NCI-H1048 (cell line): ENCODE data around the gene OBSL1.

Experiments used
- DNase-seq: peaks from one replicate; lab custom pipeline; 2025; lab: John Stamatoyannopoulos, UW

OBSL1 gene

GRCh38 chr2:219549619-219550018 lies 21.7 kb downstream of the OBSL1 start:
- DNase-seq = no peak

DNA sequence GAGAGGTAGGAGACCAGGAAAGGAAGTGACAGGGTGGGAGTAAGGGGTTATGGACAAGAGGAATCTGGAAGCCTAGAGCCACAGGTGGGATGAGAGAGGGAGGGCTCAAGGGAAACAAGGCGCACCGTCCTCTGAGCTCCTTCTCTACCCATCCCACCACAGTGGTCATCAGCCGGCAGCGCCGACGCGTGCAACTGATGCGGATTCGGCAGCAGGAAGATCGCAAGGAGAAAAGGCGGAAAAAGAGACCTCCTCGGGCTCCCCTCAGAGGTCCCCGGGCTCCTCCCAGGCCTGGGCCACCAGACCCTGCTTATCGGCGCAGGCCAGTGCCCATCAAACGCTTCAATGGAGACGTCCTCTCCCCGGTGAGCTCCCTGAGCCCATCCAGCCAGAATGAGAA lies 22.3 kb downstream of the OBSL1 start:
- DNase-seq = no peak

DNA sequence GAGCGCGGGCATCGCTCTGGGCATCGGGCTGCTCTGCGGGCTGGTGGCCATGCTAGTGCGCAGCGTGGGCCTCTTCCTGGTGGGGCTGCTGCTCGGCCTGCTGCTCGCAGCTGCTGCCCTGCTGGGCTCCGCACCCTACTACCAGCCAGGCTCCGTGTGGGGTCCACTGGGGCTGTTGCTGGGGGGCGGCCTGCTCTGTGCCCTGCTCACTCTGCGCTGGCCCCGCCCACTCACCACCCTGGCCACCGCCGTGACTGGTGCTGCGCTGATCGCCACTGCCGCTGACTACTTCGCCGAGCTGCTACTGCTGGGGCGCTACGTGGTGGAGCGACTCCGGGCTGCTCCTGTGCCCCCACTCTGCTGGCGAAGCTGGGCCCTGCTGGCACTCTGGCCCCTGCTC lies 23.7 kb downstream of the OBSL1 start:
- no peak for DNase-seq

DNA sequence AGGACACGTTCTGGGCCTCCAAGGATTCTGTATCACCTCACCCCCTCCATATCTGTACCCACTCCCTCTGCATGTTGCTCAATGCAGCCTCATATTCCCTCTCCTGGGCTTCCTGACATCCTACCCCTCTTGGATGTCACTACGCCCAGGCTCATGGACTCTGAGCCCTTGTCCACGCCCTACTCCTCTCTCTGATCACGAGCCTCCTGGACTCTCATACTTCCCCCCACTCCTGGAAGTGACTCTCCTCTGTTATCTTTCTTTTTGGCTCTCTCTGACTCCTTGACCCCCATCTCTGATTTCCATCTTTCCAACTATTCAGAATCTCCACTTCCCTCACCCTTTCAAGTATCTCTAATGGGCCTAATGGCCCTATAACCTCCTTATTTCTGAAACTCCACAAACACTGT lies 25.4 kb downstream of the OBSL1 start:
- DNase-seq = no peak

- no peak for DNase-seq
Measured at GRCh38 chr2:219545295-219545942, 25.9 kb downstream of the OBSL1 start.

DNA sequence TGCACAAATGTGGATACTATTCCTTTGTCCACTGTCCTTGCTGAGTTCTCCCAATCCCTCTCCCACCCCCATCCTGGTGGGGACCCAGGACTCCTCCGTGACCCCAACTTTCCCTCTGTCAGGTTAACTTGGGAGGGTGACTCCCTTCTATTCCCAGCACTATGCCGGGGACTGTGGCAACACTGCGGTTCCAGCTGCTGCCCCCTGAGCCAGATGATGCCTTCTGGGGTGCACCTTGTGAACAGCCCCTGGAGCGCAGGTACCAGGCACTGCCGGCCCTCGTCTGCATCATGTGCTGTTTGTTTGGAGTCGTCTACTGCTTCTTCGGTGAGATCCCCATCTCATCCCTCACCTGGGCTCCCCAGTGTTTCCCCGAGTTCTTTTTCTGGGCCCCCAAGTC lies 26.8 kb downstream of the OBSL1 start:
- DNase-seq = no peak

DNA sequence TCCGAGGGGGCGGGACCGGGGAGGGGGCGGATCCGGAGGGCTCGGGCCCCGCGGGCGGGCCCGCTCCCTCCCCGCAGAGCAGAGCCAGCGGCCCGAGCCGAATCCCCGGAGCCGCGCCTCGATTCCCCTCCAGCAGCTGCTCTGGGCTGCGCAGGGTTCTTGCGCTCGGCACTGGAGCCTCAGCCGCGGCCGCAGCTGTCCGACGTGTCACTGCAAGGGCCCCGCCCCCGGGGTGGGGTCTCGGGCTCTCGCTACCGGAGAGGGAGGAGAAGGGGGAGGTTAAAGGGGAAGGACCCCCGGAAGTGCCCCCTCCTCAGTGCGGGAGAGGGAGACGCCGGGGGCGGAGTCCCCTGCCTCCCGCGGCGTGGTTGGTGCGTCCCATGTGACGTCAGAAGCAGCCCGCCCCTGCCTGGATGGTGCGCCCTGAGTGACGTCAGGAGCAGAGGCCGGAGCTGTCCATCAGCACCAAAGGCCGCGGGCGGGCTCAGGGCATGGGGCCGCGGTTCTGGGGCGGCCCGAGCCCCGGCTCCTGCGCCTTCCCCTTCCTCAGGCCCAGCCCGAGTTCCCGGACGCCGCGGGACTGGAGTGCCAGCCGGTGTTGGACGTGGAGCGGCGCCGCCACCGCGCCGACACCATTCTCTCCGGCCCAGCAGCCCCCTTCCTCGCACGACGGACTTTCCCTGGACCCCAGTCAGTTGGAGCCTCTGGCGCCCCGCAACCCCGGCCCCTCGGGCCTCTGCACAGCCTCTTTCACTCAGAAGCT lies 27.6 kb downstream of the OBSL1 start, which contains the start of the genes CHPF and TMEM198:
TSS of gene CHPF (minus strand) at position 214 of the 763 bp plus-strand sequence. CDS start 271 bp downstream, outside the sequence.
TSS of gene TMEM198 (plus strand) at position 433 of the 763 bp plus-strand sequence. CDS start 700 bp downstream, outside the sequence.
- DNase-seq = peak; percentile 93

DNA sequence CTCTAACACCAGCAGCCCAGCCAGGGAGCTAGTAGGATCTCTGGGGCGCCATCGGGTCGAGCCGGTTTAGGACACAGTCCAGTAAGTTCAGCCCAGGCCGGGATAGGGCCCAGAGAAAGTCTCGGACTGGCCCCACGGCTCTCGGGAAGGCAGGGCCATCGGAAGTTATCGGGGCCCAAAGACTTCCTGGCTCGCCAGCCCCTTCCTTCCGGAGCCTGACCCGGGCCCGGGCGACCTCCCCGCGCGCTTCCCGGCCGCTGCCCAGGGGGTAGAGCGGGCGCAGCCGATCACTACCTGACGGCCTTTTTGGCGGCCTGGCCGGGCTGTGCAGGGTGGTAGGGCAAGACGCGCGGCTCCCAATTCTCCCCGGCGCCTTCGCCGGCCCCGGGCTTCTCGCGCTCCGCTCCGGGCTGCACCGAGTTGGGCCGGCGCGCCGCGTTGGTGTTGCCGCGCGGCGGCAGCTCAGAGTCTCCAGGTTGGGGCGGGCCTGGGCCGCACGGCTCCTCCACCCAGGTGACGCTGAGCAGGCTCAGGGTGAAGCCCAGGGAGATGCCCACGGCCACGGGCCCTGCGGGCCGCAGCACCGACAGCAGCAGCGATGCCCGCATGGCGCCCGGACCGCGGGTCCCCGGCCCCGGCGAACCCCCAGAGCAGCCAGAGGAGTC lies 28.3 kb downstream of the OBSL1 start:
- DNase-seq = no peak

GRCh38 chr2:219541611-219542180 lies 29.6 kb downstream of the OBSL1 start:
- peak; percentile 62 for DNase-seq

DNA sequence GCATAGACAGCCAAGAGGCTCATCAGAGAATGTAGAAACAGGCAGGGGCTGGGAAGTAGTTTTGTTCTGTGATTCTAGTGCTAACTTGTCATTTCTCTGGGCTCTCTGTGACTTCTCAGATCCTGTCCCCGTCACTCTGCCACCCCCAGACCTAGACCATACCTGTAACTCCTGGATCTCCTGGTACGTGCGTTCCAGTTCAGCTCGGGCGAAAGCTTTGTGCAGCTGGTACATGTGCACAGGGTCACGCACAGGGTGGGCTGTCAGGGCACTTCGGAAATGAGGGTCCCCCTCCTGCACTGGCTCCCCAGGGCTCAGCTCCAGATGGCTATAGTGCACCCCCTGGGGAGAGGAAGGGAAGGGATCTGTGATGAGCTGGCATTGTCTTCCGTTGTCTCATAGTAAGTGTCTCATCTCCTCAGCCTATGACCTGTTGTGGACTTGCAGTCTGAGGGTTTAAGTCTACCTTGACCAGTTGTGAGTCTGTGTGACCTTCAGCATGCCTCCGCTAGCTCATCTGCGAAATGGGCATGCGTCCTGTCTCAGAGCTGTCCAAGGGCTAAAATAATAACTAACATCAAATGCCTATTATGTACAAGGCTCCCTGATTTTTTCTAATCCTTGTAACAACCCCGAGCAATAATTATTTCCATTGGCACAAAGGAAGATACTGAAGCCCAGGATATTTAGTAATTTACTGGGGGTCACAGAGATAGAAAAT lies 30.4 kb downstream of the OBSL1 start:
- no peak for DNase-seq

- DNase-seq = no peak
Measured at GRCh38 chr2:219539926-219540678, 31.2 kb downstream of the OBSL1 start.

GRCh38 chr2:219538956-219539788 lies 32.2 kb downstream of the OBSL1 start:
- DNase-seq = no peak

DNA sequence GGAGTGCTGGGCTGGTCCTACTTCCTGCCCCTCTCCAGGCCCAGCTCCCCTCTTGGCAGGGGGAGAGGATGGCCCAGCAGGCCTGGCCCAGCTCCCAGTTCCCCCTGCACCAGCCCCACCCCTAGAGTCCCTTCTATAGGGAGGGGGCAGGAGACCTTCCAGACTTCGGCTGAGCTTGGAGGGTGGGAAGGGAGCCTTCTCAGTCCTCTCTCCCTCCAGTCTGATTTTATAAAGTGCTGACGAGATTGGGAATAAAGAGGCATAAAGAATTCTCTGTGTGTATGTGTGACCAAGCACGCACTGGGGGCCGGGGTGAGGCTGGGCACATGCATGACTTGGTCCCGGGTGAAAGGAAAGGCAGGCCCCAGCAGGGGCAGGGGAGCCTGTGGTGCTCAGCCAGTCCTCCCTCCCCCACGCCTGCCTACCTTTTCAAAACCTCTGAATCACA lies 32.8 kb downstream of the OBSL1 start:
- DNase-seq = no peak

DNA sequence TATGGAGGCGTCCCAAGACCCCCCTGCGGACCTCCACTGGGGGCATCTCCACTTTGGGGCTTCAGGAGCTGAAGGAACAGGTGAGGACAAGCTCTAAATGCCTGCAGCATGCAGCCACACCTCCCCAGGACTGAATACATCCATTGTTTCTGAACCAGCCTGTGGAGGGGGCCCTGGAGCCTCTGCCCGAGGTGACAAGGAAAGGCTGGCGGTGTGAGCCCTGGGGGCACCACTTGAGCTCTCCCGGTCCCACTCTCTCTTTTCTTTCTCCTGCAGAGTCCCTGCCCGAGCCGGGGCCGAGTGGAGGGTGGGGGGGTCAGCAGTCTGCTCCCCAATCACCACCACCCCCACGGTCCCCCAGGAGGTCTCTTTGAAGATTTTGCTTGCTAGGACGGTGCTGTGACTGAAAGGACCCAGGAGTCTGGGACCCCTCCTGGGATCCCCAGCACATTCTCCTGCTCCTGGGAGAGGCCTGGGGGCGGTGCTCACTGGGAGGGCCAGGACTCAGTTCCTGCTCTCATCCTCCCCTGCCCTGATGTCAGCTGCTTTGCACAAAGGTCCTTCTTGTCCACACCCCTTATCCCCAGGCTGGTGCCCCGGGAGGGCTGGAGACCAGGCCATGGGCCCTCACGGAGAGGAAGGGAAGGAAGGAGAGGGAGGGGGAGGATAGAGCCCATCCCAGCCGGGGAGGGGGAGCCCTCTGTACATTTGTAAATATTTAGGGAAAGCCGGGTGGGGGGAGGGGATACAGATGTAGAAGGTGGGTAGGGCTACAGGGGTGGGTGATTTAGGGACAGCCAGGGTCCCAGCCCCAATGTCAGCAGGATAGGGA lies 33.5 kb downstream of the OBSL1 start:
- DNase-seq = no peak

- DNase-seq = no peak
Measured at GRCh38 chr2:219536967-219537366, 34.4 kb downstream of the OBSL1 start.

DNA sequence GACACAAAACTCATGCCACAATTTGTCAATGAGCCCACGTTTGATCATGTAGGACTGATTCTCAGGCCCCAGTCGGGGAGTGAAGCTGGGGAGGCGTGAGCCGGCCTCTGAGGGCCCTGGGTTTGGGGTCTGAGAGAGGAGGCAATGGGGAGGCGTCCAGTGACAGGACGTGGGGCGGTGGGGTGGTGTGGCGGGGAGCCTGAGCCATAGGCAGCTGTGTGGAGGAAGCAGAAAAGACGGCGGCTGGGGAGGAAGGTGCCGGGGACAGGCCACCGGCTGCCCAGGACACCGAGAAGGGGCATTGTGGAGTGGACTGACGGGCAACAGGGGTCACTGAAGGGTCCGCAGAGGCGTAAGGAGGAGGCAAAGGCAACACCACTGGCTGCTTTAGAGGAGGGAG lies 34.9 kb downstream of the OBSL1 start:
- DNase-seq = no peak

DNA sequence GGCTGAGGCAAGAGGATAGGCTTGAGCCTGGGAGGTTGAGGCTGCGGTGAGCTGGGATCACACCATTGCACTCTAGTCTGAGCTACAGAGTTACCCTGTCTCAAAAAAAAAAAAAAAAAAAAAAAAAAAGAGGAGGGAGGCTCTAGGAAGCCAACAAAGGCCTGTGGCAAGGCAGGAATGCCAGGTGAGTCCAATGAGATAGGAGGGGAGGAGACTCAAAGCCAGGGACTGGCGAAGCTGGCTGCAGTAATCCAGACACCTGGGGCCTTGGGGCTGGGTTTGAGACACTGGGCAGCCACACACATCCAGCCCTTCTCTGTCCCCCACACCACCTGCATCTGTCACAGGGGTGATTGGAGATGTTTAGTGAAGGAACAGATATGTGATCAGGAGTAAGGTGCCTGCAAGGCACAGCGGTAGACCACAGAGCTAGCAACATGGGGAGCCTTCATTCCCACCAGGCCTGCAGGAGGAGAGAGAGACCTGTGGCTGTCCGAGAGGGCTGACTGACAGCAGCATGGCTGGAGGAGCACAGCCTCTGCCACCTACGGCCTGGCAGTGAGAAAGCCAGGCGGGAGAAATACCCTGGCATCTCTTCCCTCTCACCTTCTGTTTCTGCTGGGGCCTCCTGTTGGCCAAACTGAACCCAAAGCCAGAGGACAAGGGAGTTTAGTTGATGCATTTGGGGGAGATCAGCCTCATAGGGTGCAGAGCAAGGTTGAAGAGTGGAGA lies 37.2 kb downstream of the OBSL1 start:
- DNase-seq = no peak

GRCh38 chr2:219532378-219532649 lies 39.0 kb downstream of the OBSL1 start:
- DNase-seq = no peak
